Muscle of back (tissue), 11 donors: ENCODE results near the gene EEA1. TPM values are rescaled to one million over a fixed set of nuclear protein-coding genes. Genes with fewer than 3 reads are reported as not detected.
A peak's percentile ranks its signal among the peaks of the same experiment; 100 is the strongest.

Source experiments
- DNase-seq, 3 donors: peaks; one replicate each; pipeline versions ENCODE4 v3.0.0 to v3.0.0-alpha.2; 2013
- polyA plus RNA-seq, 10 donors: library from polyadenylated mRNA; unstranded; fragments of 120-200 nt; gene quantifications; one replicate each; pipeline ENCODE4 v1.2.1, GENCODE V29; 2013; ENCODE audit not compliant: insufficient read length in 10 of 10

The EEA1 gene
- polyA plus RNA-seq, 10 donors, result 18.7 to 37.5 (median 21.9) TPM

GRCh38 chr12:92938638-92939037, 9.5 kb upstream of the EEA1 start:
- DNase-seq, result no peak

- DNase-seq, result no peak
Measured at GRCh38 chr12:92938018-92938417, 8.9 kb upstream of the EEA1 start.

DNA sequence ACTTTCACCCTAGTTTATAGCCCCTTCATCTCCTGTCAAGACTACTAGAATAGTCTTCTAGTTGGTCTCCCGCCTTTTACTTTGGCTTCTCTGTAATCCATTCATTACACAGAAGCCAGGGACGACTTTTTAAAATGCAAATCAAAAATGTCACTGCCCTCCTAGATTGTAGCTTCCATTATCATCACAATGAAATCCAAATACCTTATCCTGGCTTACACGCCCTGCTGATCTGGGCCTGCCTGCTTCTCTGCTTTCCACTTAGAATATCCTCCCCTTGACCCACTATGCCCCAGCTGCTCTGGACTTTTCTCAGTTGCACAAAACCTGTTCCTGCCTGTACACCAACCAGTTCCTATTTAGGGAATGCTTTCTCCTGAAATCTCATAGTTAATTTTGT, 4.5 kb upstream of the EEA1 start:
- no peak for DNase-seq

DNA sequence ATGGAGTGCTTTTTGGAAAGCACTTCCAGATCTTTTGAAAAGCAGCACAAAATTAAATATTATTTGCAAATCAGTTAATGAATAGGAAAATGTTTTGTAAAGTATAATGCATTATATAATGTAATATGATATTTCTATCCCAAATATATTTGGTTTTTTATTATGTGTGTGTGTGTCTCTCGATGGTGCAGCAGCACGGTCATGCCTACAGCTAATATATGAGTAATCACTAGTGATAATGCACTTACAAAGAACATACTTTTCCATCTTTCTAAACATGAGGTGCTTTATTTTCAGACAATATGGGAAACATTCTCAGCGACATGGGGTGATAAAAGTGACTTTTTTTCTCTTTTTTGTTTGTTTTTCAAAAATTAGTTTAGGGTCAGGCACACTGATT, 1.3 kb upstream of the EEA1 start:
- DNase-seq, result no peak

- peak in 1 of 3 donors; percentile 41 for DNase-seq
Measured at GRCh38 chr12:92929983-92930382, 888 bp upstream of the EEA1 start.

- peak; percentile 20 to 81 (median 46) for DNase-seq
Measured at GRCh38 chr12:92928421-92928961, 604 bp downstream of the EEA1 start.

- peak; percentile 44 to 70 (median 44) for DNase-seq
Measured at GRCh38 chr12:92927436-92928281, 1.4 kb downstream of the EEA1 start.

DNA sequence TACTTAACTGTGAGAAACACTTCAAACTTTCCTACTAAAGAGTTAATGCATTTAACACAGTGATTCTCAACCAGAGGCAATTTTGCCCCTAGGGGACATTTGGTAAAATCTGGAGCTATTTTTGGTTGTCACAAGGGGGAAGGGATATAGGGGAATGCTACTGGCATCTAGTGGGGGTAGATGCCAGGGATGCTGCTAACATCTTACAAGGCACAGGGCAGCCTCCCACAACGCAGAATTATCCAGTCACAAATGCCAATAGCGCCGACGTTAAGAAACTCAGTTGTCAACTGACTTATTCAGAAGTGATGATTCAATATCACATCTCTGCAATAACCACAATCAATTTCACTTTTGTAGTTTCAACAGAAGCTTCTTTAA, 2.0 kb downstream of the EEA1 start:
- DNase-seq, result peak; percentile 15 to 52 (median 45)

DNA sequence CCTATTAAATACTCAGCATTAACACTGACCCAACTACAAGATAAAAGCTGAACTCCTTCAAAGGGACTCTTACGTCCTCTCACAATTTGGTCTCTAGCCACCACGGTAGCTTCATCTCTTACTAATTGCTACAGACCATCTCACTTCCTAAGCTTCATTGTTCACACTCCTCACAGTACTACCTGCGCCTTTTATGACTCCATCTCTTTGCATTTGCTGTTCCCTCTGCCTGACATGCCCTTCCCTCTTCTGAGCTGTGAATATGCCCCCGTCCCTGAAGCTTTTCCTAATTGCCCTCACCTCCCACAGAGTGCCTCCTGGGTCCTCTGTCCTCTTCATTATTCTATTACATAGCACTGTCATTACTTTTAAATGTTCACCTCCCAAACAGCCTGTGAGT, 2.5 kb downstream of the EEA1 start:
- no peak for DNase-seq

- no peak for DNase-seq
Measured at GRCh38 chr12:92921877-92922276, 7.2 kb downstream of the EEA1 start.

- no peak for DNase-seq
Measured at GRCh38 chr12:92915365-92915764, 13.7 kb downstream of the EEA1 start.

DNA sequence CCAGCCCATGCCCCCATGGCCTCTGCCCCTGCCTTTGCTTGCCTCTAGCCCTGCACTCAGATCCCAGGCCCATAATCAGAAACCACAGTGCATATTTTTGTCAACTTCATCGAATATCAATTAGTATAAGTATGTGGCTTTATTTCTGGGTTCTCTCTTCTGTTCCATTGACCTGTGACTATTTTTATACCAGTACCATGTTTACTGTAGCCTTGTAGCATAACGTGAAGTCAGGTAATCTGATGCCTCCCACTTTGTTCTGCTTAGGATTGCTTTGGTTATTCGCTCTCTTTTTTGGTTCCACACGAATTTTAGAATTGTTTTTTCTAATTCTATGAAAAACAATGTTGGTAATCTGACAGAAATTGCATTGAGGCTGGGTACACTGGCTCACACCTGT, 14.9 kb downstream of the EEA1 start:
- DNase-seq, result no peak

GRCh38 chr12:92912672-92913071, 16.4 kb downstream of the EEA1 start:
- no peak for DNase-seq

DNA sequence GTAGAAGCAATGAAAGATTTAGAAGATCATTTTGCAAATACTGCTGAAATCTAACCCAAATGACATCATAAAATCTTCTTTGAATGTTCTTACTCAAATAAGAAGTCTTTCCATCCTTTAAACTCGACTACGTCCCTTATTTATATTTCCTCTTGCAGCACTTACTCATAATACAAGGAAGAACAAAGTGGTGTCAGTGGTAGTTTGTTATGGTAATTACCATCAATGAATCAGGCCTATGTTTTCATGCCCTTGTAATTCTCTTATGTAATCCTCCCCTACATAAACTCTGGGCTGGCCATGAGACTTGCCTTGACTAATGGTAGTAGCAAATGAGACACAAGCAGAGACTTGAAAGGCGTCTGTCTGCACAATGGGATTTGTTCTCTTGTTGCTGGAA, 17.0 kb downstream of the EEA1 start:
- no peak for DNase-seq

DNA sequence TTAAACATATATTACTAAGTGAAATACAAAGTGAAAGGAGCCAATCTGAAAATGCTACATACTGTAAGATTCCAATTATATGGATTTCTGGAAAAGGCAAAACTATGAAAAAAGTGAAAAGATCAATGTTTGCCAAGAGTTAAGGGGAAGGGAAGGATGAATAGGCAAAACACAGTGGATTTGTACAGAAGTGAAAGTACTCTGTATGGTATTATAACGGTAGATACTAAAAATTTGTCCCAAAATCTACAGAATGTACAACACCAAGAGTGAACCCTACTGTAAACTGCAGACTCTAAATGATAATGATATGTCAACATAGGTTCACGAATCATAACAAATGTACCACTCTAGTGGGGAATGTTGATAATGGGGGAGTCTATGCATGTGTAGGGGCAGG, 17.8 kb downstream of the EEA1 start:
- DNase-seq, result no peak

- DNase-seq, result no peak
Measured at GRCh38 chr12:92908108-92908507, 21.0 kb downstream of the EEA1 start.

DNA sequence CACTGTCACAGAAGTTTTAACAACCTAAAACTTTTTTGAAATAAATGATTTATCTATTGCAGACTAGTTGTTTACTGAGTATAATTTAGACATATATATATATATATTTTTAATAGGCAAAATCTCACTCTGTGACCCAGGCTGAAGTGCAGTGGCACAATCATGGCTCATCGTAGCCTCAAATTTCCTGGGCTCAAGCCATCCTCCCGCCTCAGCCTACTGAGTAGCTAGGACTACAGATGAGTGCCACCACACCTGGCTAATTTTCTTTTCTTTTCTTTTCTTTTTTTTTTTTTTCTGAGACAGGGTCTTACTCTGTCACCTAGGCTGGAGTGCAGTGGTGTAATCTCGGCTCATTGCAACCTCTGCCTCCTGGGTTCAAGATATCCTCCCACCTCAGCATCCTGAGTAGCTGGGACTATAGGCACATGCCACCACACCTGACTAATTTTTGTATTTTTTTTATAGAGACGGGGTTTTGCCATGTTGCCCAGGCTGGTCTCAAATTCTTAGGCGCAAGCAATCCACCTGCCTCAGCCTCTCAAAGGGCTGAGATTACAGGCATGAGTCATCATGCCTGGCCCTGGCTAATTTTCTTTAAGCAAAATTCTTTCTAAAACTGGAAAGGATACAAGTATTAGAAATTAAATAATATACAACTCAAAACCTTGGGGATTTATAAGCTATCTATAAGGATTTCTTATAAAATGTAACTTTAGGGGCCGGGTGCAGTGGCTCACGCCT, 23.1 kb downstream of the EEA1 start:
- no peak for DNase-seq

- DNase-seq, result no peak
Measured at GRCh38 chr12:92905258-92905810, 23.8 kb downstream of the EEA1 start.

GRCh38 chr12:92900941-92901340, 28.2 kb downstream of the EEA1 start:
- DNase-seq, result peak in 2 of 3 donors; percentile 22 to 49

- DNase-seq, result peak; percentile 80 to 96 (median 92)
Measured at GRCh38 chr12:92899386-92900001, 29.6 kb downstream of the EEA1 start.

GRCh38 chr12:92898755-92899154, 30.3 kb downstream of the EEA1 start:
- DNase-seq, result no peak

DNA sequence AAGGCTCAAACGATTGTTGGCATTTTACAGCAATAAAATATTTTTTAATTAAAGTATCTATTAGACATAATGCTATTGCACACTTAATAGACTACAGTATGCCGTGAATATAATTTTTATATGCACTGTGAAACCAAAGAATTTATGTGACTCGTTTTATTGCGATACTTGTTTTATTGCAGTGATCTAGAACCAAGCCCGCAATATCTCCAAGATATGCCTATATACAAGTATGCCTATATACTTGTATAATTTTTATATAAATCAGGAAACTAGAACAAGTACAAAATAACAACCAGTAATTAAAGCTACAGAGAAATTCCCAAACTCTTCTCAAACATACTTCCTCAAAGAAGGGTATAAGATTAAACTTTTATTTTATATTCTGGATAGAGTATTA, 31.3 kb downstream of the EEA1 start:
- DNase-seq, result no peak
